DND-41 (cell line): ENCODE measurements around the gene ZNF783.

ENCODE experiments used
- EZH2 ChIP-seq: IDR thresholded peaks from 3 replicates; pipeline ENCODE4 v1.6.1; 2012; ENCODE audit warnings: borderline replicate concordance, low read depth, mild to moderate bottlenecking, moderate library complexity, low read length, inconsistent platforms; ENCODE audit not compliant: severe bottlenecking
- TF ChIP-seq, protein P1 (sequence below): IDR thresholded peaks from 2 replicates; pipeline ENCODE4 v1.5.1; 2012; ENCODE audit warnings: borderline replicate concordance, low read length, moderate library complexity, mild to moderate bottlenecking; ENCODE audit not compliant: poor library complexity, severe bottlenecking; ENCODE audit errors: extremely low read depth

DNA sequence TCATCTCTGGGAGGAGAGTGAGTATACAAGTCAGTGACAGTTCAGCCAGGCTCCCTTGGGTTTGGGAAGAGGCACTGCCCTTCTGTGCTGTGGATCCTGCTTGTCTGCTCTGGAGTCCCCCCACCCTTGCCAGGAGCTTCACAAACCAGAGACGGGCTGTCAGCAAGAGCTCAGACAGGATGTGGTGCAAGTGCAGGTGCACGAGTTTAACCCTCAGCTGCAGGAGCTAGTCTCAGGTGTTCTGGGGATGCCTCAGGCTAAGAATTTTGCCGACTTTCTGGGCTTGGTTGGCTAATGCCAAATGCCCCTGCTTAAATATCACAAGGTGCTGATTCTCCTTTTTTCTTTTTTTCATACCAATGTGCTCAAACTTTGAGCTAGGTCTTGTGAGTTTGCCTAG is 22.3 kb downstream of the ZNF783 start:
- TF ChIP-seq, protein P1, sequence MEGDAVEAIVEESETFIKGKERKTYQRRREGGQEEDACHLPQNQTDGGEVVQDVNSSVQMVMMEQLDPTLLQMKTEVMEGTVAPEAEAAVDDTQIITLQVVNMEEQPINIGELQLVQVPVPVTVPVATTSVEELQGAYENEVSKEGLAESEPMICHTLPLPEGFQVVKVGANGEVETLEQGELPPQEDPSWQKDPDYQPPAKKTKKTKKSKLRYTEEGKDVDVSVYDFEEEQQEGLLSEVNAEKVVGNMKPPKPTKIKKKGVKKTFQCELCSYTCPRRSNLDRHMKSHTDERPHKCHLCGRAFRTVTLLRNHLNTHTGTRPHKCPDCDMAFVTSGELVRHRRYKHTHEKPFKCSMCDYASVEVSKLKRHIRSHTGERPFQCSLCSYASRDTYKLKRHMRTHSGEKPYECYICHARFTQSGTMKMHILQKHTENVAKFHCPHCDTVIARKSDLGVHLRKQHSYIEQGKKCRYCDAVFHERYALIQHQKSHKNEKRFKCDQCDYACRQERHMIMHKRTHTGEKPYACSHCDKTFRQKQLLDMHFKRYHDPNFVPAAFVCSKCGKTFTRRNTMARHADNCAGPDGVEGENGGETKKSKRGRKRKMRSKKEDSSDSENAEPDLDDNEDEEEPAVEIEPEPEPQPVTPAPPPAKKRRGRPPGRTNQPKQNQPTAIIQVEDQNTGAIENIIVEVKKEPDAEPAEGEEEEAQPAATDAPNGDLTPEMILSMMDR, result no peak
- TF ChIP-seq EZH2, result no peak
